A673 (cell line): Measurements from ENCODE around the gene AP3D1.

ENCODE experiments used
- CTCF ChIP-seq: fragments of 300-800, 200-600 bp; sonication (generic); conservative IDR thresholded peaks from 2 replicates; pipeline ENCODE4 v1.5.1; 2017; ENCODE audit warnings: low read depth, mild to moderate bottlenecking, antibody characterized with exemption, low read length, moderate library complexity, mixed read lengths
- EZH2 ChIP-seq: fragments of 200-600 bp; sonication (generic); IDR thresholded peaks from 2 replicates; pipeline ENCODE4 v1.6.1; 2017; ENCODE audit warnings: borderline replicate concordance, low read depth, mild to moderate bottlenecking, mixed read lengths, antibody characterized with exemption, low read length; ENCODE audit not compliant: poor library complexity, severe bottlenecking

- TF ChIP-seq CTCF (no peak), EZH2 (no peak)
These were observed 78.4 kb downstream of the AP3D1 start for GRCh38 chr19:2072757-2073551.
